SK-N-SH treated with all-trans-retinoic acid at 6 μM for 48 hours (cell line): Measurements from ENCODE around the gene ZNF227.

ENCODE experiments used
- ISL1 ChIP-seq: fragments of 250-450 bp; sonication (Bioruptor Pico); IDR thresholded peaks from 2 replicates; pipeline ENCODE4 v2.1.2; 2022; ENCODE audit warnings: mild to moderate bottlenecking, moderate library complexity
- RARB ChIP-seq: fragments of 250-450 bp; sonication (Bioruptor Pico); IDR thresholded peaks from 2 replicates; pipeline ENCODE4 v1.8.0; 2021; ENCODE audit warnings: mild to moderate bottlenecking, moderate library complexity
- TOX ChIP-seq: fragments of 250-450 bp; sonication (Bioruptor Pico); IDR thresholded peaks from 2 replicates; pipeline ENCODE4 v1.8.0; 2021; ENCODE audit warnings: mild to moderate bottlenecking, moderate library complexity, borderline replicate concordance
- ZNF70 ChIP-seq: fragments of 450-650 bp; formaldehyde crosslinking; IDR thresholded peaks from 2 replicates; pipeline ENCODE4 v1.5.0; 2020; ENCODE audit warnings: mild to moderate bottlenecking, moderate library complexity
- TF ChIP-seq, protein P1 (sequence below): fragments of 250-450 bp; sonication (Bioruptor Pico); IDR thresholded peaks from 2 replicates; pipeline ENCODE4 v1.5.1; 2020; ENCODE audit warnings: low read depth, mild to moderate bottlenecking, moderate library complexity

DNA sequence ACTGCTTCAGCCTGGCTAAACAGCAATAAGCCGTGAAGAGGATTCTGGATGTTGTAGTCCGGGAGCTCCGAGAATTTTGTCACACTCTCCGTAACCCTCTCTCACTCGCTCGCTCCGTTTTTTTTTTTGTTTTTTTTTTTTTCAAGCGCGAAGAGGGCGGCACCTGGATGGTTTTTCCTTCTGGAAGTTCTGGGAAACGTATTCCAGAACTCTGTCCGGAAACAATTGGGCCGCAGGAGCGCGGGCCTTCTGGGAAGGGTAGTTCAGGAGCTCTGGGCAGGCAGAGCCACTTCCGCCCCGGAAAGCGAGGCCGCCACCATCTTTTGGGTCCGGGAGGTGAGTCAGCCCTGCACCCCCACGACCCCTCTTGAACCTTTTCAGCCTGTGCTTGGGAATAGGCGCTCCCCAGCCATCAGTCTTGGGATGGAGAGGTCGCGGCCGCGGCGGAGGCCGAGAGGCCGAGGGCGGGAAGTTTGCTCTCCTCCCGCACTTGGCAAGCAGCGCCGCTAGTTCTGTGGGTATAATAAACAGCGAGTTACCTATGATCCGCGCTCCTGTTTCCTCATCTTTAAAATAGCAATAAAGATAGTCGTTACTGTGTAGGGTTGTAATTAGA lies at the start of gene ZNF227:
- TF ChIP-seq ISL1 (CRISPR knock-in tag) (no peak), RARB (CRISPR knock-in tag) (no peak), ZNF70 (CRISPR knock-in tag) (no peak), TOX (CRISPR knock-in tag) (no peak)
- TF ChIP-seq, protein P1, sequence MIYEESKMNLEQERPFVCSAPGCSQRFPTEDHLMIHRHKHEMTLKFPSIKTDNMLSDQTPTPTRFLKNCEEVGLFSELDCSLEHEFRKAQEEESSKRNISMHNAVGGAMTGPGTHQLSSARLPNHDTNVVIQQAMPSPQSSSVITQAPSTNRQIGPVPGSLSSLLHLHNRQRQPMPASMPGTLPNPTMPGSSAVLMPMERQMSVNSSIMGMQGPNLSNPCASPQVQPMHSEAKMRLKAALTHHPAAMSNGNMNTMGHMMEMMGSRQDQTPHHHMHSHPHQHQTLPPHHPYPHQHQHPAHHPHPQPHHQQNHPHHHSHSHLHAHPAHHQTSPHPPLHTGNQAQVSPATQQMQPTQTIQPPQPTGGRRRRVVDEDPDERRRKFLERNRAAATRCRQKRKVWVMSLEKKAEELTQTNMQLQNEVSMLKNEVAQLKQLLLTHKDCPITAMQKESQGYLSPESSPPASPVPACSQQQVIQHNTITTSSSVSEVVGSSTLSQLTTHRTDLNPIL (CRISPR knock-in tag) = no peak
